ENCODE data around the gene ASIC1. TPM values are rescaled to one million over a fixed set of nuclear protein-coding genes. Genes with fewer than 3 reads are reported as not detected.
A peak's percentile ranks its signal among the peaks of the same experiment; 100 is the strongest.

Gene ASIC1
- total RNA-seq, 1 donor from 2014 or later, result 451 TPM

DNA sequence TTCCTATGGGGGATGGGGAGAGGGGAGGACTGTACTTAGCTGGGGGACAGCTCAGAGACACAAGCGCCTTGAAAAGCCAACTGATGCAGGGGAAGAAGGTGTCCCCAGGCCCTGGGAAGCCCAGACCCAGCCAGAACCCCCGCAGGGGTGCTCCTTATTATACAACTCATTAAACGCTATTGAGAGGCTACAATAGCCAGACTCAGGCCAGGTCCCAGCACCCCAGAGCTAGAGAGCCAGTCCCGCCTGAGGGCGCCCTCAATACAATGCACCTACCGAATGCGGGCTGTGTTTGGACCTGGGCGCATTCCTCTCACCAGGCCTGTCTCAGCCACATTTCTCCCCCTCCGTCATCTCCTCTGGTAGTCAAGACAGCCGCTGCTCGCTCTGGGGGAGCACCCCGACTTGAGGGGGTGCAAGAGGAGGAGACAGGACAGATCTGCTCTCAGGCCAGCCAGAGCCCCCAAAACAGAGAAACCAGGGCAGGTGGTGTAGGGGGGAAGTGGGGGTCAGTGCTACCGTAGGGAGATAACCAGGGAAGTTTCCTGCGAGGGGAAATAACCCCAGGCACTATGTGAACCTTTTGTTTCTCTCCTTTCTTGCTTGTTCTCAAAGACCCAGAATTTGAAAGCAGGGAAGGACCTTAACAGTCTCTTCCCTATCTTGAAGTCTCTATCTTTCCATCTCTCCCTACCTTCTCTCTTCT, 6.1 kb upstream of the ASIC1 start:
- H3K9me3 Mint-ChIP-seq (ENCODE audit: unreplicated experiment), result peaks cover 25% of the 10 kb centered on the region
- H3K4me3 Mint-ChIP-seq (ENCODE audit: unreplicated experiment), result peak overlapping the region; percentile 80
- H3K36me3 Mint-ChIP-seq (ENCODE audit: unreplicated experiment), result no peaks in the 10 kb centered on the region
- peaks cover 49% of the 10 kb centered on the region for H3K4me1 Mint-ChIP-seq (ENCODE audit: low read depth, unreplicated experiment)
- TF ChIP-seq, protein P1, sequence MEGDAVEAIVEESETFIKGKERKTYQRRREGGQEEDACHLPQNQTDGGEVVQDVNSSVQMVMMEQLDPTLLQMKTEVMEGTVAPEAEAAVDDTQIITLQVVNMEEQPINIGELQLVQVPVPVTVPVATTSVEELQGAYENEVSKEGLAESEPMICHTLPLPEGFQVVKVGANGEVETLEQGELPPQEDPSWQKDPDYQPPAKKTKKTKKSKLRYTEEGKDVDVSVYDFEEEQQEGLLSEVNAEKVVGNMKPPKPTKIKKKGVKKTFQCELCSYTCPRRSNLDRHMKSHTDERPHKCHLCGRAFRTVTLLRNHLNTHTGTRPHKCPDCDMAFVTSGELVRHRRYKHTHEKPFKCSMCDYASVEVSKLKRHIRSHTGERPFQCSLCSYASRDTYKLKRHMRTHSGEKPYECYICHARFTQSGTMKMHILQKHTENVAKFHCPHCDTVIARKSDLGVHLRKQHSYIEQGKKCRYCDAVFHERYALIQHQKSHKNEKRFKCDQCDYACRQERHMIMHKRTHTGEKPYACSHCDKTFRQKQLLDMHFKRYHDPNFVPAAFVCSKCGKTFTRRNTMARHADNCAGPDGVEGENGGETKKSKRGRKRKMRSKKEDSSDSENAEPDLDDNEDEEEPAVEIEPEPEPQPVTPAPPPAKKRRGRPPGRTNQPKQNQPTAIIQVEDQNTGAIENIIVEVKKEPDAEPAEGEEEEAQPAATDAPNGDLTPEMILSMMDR (IDR thresholded peaks at IDR 0.05; ENCODE audit: partially characterized antibody, unreplicated experiment), result no peak
- DNase-seq, result no peak
- peaks cover 19% of the 10 kb centered on the region for H3K27me3 Mint-ChIP-seq (ENCODE audit: unreplicated experiment)
- H3K27ac Mint-ChIP-seq (ENCODE audit: unreplicated experiment), result peak overlapping the region; percentile 93

DNA sequence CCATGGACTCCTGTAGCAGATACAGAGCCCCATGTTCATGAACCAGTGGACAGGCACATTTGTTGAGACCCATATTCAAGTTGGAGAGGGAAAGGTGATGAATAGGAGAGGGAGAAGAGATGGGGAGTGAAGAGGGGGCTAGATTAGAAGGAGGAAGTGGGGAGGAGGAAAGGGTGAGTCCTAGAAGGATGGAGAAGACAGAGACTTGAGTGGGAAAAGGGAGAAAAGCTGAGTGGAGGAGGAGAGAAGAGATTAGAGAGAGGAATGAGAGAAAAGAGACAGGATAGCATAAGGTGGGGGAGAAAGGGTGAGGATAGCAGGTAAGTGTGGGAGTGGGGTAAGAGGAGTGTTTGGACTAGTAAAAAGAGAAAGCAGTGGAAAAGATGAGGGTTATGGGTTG, 4.9 kb upstream of the ASIC1 start:
- H3K9me3 Mint-ChIP-seq (ENCODE audit: unreplicated experiment), result peaks cover 30% of the 10 kb centered on the region
- TF ChIP-seq, protein P1 (IDR thresholded peaks at IDR 0.05; ENCODE audit: partially characterized antibody, unreplicated experiment), result no peak
- peak overlapping the region; percentile 93 for H3K27ac Mint-ChIP-seq (ENCODE audit: unreplicated experiment)
- H3K27me3 Mint-ChIP-seq (ENCODE audit: unreplicated experiment), result peaks cover 27% of the 10 kb centered on the region
- peaks cover 5% of the 10 kb centered on the region for H3K36me3 Mint-ChIP-seq (ENCODE audit: unreplicated experiment)
- H3K4me3 Mint-ChIP-seq (ENCODE audit: unreplicated experiment), result peak overlapping the region; percentile 63
- peaks cover 55% of the 10 kb centered on the region for H3K4me1 Mint-ChIP-seq (ENCODE audit: low read depth, unreplicated experiment)
- DNase-seq, result no peak

DNA sequence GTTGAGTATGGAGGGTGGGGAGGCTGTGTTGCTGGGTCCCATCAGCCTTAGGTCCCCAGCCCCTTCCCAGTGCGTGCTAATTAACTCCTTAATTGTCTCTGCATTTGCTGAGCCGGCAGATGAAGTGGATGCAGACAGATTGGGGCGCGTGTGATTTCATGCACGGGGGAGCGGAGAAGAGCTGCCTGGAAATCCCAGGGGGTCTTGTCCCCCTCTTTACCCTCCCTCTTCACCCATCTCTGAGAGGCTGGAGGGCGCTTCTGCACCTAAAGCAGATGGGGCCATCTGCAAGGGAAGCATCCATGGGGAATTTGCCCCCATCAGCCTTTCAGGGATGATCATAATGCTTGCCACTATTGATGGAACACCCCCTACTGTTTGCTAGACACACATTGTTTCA, 4.4 kb upstream of the ASIC1 start:
- H3K27me3 Mint-ChIP-seq (ENCODE audit: unreplicated experiment), result peaks cover 27% of the 10 kb centered on the region

DNA sequence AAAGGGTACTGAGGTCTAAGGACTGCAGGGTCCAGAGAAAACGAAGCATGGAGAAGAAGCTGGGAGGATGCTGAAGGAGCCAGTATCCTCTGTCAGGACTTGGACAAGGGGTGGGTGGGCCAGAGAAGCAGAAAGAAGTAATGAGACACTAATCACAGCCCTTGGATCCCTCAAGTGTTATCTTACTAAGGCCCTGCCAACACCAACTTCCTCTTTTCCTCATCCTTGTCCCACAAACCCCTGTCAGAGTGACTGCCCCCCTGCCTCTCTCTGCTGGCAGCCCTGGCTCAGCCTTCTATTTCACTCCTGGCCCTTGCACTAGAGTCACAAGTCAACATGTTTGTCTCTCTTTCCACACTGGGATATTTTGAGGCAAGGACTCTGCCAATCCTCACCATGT, 3.8 kb upstream of the ASIC1 start:
- peaks cover 5% of the 10 kb centered on the region for H3K36me3 Mint-ChIP-seq (ENCODE audit: unreplicated experiment)
- H3K27ac Mint-ChIP-seq (ENCODE audit: unreplicated experiment), result peak overlapping the region; percentile 93
- H3K9me3 Mint-ChIP-seq (ENCODE audit: unreplicated experiment), result peaks cover 30% of the 10 kb centered on the region
- peaks cover 55% of the 10 kb centered on the region for H3K4me1 Mint-ChIP-seq (ENCODE audit: low read depth, unreplicated experiment)
- TF ChIP-seq, protein P1 (IDR thresholded peaks at IDR 0.05; ENCODE audit: partially characterized antibody, unreplicated experiment), result no peak
- H3K4me3 Mint-ChIP-seq (ENCODE audit: unreplicated experiment), result no peak overlapping the region
- peaks cover 27% of the 10 kb centered on the region for H3K27me3 Mint-ChIP-seq (ENCODE audit: unreplicated experiment)
- DNase-seq, result no peak

More for the DNA sequence above, 4.4 kb upstream of the ASIC1 start:
- Mint-ChIP-seq H3K27ac (ENCODE audit: unreplicated experiment) (peak overlapping the region; percentile 93), H3K4me1 (ENCODE audit: low read depth, unreplicated experiment) (peaks cover 55% of the 10 kb centered on the region), H3K9me3 (ENCODE audit: unreplicated experiment) (peaks cover 30% of the 10 kb centered on the region), H3K36me3 (ENCODE audit: unreplicated experiment) (peaks cover 5% of the 10 kb centered on the region), H3K4me3 (ENCODE audit: unreplicated experiment) (peak overlapping the region; percentile 63)
- DNase-seq, result peak; percentile 45
- TF ChIP-seq, protein P1 (IDR thresholded peaks at IDR 0.05; ENCODE audit: partially characterized antibody, unreplicated experiment), result no peak

Measured in glutamatergic neuron (in vitro differentiated cells).